Pulmonary artery endothelial cell (primary cell): ENCODE data around the gene G3BP1. TPM values are rescaled to one million over a fixed set of nuclear protein-coding genes. Genes with fewer than 3 reads are reported as not detected.
"Not testable (repeated sequence)": the region's sequence is repeated elsewhere in the genome, so short reads cannot be mapped to it uniquely, and the experiment has no call there.

Source experiments
- DNase-seq: peaks from one replicate; pipeline ENCODE4 v3.0.0-alpha.2; 2011; ENCODE audit warnings: low read depth, low spot score
- total RNA-seq: library from RNA; depleted of rRNA; stranded (reverse); fragments of >200 nt; gene quantifications from 2 replicates; pipeline ENCODE4 v1.2.3, GENCODE V29; 2014

Gene G3BP1
- 289 and 494 TPM in 2 replicates for total RNA-seq

- peak; percentile 100 for DNase-seq
These were observed at the start of gene G3BP1 for GRCh38 chr5:151771259-151772028. TSS of gene G3BP1 (plus strand) at chr5:151771954. CDS start at chr5:151786621, 14,667 bp downstream.

GRCh38 chr5:151722546-151722945, 49.2 kb upstream of the G3BP1 start:
- no peak for DNase-seq

- DNase-seq: no peak
These were observed 47.4 kb upstream of the G3BP1 start for GRCh38 chr5:151724360-151724759.

DNA sequence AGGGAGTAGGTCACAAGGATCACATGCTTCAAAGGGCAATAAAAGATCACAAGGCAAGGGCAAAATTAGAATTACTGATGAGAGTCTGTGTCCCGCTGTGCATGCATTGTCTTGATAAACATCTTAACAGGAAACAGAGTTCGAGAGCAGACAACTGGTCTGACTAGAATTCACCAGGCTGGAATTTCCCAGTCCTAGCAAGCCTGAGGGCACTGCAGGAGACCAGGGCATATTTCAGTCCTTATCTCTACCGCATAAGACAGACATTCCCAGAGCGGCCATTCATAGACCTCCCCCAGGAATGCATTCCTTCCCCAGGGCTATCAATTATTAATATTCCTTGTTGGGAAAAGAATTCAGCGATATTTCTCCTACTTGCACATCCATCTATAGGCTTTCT, 42.2 kb upstream of the G3BP1 start:
- DNase-seq: not testable (repeated sequence)

DNA sequence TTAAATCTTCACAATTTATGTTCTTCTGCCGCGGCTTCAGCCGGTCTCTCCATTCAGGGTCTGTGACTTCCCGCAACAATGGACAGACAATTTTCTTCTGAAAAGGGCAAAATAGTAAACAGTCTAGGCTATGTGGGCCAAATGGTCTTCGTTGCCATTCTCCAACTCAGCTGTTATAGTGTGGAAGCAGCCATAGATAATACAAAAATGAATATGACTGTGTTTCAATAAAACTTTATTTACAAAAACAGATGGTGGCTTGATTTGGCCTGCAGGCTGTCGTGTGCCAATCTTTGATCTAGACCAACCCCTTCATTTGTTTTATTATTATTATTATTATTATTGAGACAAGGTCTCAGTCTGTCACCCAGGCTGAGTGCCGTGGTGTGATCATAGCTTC, 41.4 kb upstream of the G3BP1 start:
- no peak for DNase-seq

DNA sequence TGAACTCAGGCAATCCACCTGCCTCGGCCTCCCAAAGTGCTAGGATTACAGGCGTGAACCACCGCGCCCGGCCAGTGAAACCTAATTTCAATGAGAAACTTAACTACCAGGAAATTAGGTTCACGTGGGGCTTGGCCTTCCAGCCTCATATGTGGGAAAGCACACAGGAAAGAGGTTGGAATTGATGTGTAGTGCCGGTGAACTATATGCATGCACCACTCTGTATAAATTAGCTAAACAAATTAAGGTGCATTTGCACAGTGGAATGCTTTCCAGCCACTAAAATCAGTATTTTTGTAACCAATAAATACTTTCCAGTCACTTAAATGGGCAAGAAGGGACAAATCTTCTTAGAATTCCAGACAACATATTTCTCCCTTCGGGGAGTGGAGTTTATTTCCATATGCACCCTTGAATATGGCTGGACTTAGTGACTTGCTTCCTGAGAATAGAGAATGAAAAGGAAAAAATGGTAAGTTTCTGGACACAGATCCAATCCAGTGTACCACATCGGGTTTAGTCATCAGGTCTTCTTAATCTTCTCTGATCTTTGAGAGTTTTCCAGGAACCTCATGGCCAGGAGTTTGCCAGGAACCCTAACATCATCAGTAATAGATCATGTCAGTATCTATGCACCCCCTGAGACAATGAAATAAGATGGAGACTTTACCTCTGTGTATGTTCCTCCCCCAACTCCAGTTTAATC, 38.2 kb upstream of the G3BP1 start:
- no peak for DNase-seq

DNA sequence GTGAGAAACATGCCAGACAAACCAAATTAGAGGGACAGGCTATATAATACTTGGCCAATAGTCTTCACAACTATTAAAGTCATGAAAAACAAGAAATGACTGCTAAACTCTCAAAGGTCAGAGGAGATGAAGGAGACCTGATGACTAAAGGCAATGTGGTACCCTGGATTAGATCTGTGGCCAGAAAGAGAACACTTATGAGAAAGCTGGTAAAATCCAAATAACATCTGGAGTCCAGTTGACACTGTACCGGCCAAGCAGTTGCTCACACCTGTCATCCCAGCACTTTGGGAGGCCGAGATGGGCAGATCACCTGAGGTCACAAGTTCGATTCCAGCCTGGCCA, 37.7 kb upstream of the G3BP1 start:
- DNase-seq: no peak

DNA sequence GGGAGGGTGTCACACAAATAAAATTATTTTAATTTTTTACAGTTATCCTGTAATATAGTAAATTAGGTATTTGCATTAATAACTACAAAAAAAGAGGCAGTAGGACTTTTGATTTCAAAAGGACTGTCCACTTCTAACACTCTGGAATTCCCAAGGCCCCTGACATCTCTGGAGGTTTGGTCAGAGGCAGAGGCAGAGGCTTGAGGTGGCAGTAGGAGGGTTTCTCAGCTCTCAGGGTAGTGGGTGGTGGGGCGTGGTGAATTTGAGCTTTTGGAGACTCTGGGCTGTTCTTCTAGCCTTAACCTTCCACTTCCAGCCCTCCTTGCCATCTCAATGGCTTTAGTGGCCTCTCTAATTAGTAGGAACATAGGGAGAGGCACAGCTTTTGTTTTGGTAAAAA, 36.1 kb upstream of the G3BP1 start:
- DNase-seq: no peak

DNA sequence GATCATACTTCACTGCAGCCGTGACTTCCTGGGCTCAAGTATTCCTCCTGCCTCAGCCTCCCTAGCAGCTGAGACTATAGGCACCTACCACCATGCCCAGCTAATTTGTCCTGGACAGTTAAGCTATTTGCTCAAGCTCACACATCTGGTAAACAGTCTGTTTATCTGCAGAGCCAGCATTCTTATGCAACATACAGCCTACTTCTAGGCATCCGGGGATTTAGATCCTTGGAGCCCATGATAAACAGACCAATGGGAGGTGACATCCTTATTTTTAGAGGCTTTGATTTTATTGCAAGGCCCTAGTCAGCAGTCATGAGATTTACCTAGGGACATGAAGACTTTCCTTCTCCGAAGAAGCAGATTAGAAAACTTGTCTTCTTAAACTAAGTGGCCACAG, 34.3 kb upstream of the G3BP1 start:
- no peak for DNase-seq

GRCh38 chr5:151738125-151738848, 33.5 kb upstream of the G3BP1 start:
- DNase-seq: no peak

DNA sequence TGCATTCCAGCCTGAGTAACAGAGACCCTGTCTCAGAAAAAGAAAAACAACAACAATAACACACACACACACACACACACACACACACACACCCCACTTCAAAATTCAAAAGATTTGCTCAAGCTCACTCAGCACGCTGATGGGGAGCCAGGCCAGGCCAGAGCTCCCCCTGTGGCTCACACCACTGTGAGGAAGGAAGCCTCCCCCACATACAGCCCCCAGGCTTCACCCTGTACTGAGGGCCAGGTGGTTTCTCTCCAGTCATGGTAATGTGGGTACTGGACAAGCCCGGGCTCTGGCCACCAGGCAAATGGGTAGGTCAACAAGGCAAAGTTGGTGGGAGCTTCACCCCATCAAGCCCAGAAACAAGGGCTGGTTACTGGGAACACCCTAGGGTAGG, 32.4 kb upstream of the G3BP1 start:
- DNase-seq: no peak

- DNase-seq: no peak
These were observed 31.8 kb upstream of the G3BP1 start for GRCh38 chr5:151739939-151740335.

GRCh38 chr5:151740336-151740942, 31.3 kb upstream of the G3BP1 start:
- DNase-seq: peak; percentile 41

- DNase-seq: no peak
These were observed 30.8 kb upstream of the G3BP1 start for GRCh38 chr5:151740958-151741373.

DNA sequence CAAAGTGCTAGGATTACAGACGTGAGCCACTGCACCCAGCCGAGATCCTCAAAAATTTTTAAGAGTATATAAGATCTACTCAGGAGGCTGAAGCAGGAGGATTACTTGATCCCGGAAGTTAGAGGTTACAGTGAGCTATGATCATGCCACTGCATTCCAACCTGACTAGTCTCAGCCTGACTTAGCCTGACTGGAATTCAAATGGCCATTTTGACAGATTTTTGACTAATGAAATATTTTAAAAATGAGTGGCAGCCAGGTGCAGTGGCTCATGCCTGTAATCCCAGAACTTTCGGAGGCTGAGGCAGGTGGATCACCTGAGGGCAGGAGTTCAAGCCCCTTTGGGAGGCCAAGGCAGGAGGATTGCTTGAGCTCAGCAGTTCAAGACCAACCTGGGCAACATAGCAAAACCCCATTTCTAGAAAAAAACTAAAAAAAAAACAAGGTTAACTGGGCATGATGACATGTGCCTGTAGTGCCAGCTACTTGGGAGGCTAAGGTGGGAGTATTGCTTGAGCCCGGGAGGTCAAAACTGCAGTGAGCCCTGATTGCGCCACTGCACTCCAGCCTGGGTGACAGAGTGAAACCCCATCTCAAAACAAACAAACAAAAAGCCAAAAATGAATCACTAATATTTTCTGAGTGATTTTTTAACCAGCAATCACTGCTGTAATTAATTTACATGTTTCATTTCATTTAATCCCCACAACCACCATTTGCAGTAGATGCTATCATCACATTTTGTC, 29.9 kb upstream of the G3BP1 start:
- DNase-seq: no peak

- no peak for DNase-seq
These were observed 28.9 kb upstream of the G3BP1 start for GRCh38 chr5:151742870-151743294.

GRCh38 chr5:151743530-151743929, 28.2 kb upstream of the G3BP1 start:
- no peak for DNase-seq

DNA sequence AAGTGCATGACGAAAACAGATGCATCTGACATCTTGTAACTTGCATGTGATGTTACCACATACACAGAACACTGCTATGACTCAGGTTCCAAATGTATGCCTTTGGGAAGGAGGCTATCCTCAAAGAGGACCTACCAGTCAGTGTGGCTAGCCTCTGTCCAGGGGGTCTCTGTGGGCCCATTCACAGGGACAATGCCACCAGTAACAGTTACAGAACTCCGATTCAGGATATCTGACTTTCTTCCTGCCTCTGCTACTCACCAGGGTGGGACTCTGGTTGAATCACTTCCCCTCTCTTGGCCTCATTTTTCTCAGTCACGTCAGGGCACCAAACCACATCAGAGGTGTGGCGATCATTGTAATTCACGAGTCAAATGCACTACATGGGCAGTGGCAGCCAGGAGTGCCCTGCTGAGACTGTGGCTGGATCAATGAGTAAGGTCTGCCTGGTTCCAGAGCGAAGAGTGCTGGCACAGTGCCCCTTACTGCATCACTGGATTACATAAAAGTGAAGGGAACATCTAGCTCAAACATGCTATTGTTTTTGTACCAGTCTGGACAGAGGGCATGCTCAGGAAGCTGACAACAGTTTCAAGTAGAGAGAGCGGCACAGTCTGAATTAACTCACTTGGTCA, 26.6 kb upstream of the G3BP1 start:
- peak; percentile 54 for DNase-seq

GRCh38 chr5:151750121-151750520, 21.6 kb upstream of the G3BP1 start:
- no peak for DNase-seq

GRCh38 chr5:151751091-151751490, 20.7 kb upstream of the G3BP1 start:
- no peak for DNase-seq

GRCh38 chr5:151751593-151751992, 20.2 kb upstream of the G3BP1 start:
- DNase-seq: no peak
